Measurements from ENCODE around the gene TBX19. TPM values are rescaled to one million over a fixed set of nuclear protein-coding genes. Genes with fewer than 3 reads are reported as not detected.
"Not testable (repeated sequence)": the region's sequence is repeated elsewhere in the genome, so short reads cannot be mapped to it uniquely, and the experiment has no call there.

Gene TBX19
- total RNA-seq, 3 donors from 2014 or later = 1.6 to 7.8 (median 4.9) TPM

DNA sequence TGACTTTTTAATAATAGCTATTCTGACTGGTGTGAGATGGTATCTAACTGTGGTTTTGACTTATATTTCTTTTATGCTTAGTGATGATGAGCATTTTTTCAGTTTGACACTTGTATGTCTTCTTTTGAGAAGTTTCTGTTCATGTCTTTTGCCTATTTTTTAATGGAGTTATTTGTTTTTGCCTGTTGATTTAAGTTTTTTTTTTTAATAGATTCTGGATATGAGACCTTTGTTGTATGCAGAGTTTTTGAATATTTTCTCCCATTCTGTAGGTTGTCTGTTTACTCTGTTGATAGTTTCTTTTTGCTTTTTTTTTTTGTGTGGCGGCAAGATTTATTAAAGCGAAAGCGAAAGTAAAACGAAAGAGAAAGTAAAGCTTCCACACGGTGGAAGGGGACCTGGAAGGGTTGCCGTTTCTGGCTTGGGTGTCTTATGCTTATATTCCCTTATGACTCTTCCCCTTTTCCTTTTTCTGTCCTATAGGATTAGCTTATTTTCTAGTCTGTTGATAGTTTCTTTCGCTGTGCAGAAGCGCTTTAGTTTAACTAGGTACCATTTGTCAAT lies 67.6 kb downstream of the TBX19 start:
- H3K27me3 ChIP-seq = no peaks in the 10 kb centered on the region
- no peaks in the 10 kb centered on the region for H3K4me1 ChIP-seq
- no peaks in the 10 kb centered on the region for H3K9me3 ChIP-seq
- intact Hi-C loops (cut with DNase I; ENCODE audit: low total_unique reads) = no loop called here
- peak overlapping the region; percentile 31 to 57 (median 50) for H3K4me3 ChIP-seq
- no peak for TF ChIP-seq POLR2AphosphoS5 (IDR thresholded peaks at IDR 0.05)
- no peak for TF ChIP-seq CTCF (IDR thresholded peaks at IDR 0.05)
- no peak for TF ChIP-seq POLR2A (IDR thresholded peaks at IDR 0.05)
- no peak for DNase-seq (ENCODE audit: low spot score in 2 of 2)
- H3K36me3 ChIP-seq = no peaks in the 10 kb centered on the region
- no peak overlapping the region for H3K27ac ChIP-seq

- H3K27me3 ChIP-seq; DNase-seq (ENCODE audit: low spot score in 2 of 2); H3K4me3 ChIP-seq; H3K9me3 ChIP-seq; intact Hi-C loops (cut with DNase I; ENCODE audit: low total_unique reads); H3K4me1 ChIP-seq; H3K36me3 ChIP-seq; H3K27ac ChIP-seq: not testable (repeated sequence)
Measured at GRCh38 chr1:168354335-168355269, 73.9 kb downstream of the TBX19 start.

- DNase-seq (ENCODE audit: low spot score in 2 of 2) = no peak
- Histone ChIP-seq H3K9me3 (no peaks in the 10 kb centered on the region), H3K27ac (no peak overlapping the region), H3K36me3 (no peaks in the 10 kb centered on the region), H3K4me3 (no peak overlapping the region), H3K4me1 (no peaks in the 10 kb centered on the region), H3K27me3 (no peaks in the 10 kb centered on the region)
- intact Hi-C loops (cut with DNase I; ENCODE audit: low total_unique reads) = no loop called here
- TF ChIP-seq POLR2AphosphoS5 (IDR thresholded peaks at IDR 0.05) = no peak
- TF ChIP-seq CTCF (IDR thresholded peaks at IDR 0.05) = no peak
- no peak for TF ChIP-seq POLR2A (IDR thresholded peaks at IDR 0.05)
Measured at GRCh38 chr1:168360151-168361021, 79.7 kb downstream of the TBX19 start.

GRCh38 chr1:168361252-168361651 lies 80.6 kb downstream of the TBX19 start:
- Histone ChIP-seq H3K36me3 (no peaks in the 10 kb centered on the region), H3K9me3 (no peaks in the 10 kb centered on the region), H3K4me1 (no peaks in the 10 kb centered on the region), H3K4me3 (no peak overlapping the region), H3K27me3 (no peaks in the 10 kb centered on the region), H3K27ac (no peak overlapping the region)
- TF ChIP-seq CTCF (IDR thresholded peaks at IDR 0.05) = no peak
- TF ChIP-seq POLR2A (IDR thresholded peaks at IDR 0.05) = no peak
- TF ChIP-seq POLR2AphosphoS5 (IDR thresholded peaks at IDR 0.05) = no peak
- no peak for DNase-seq (ENCODE audit: low spot score in 2 of 2)
- intact Hi-C loops (cut with DNase I; ENCODE audit: low total_unique reads) = no loop called here

DNA sequence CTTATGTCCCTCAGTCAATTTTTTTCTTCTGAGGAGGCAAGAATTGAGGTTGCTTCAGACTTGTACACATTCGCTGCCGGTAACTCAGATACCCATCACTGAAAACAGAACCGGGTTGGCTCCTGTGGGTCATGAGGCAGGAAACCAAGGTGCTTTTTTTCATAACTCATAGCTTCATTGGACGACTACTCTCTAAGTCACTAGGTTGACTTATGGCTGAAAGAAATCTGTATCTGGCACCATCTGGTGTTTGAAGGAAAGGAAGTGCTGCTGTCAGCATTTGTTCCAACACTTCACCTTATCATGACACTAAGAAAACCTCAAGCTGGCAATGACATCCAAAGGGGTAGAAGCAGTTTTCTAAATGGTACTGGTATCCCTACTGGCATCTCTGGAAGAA lies 82.3 kb downstream of the TBX19 start:
- Histone ChIP-seq H3K4me3 (no peak overlapping the region), H3K27ac (no peak overlapping the region), H3K36me3 (no peaks in the 10 kb centered on the region), H3K27me3 (no peaks in the 10 kb centered on the region), H3K4me1 (no peaks in the 10 kb centered on the region), H3K9me3 (no peaks in the 10 kb centered on the region)
- TF ChIP-seq POLR2AphosphoS5 (IDR thresholded peaks at IDR 0.05) = no peak
- no peak for TF ChIP-seq CTCF (IDR thresholded peaks at IDR 0.05)
- TF ChIP-seq POLR2A (IDR thresholded peaks at IDR 0.05) = no peak
- no peak for DNase-seq (ENCODE audit: low spot score in 2 of 2)
- intact Hi-C loops (cut with DNase I; ENCODE audit: low total_unique reads) = no loop called here

Other genes with a start within 250 kb of the TBX19 start
- gene GPR161, start 143.9 kb upstream of the TBX19 start, total RNA-seq = 1 to 10 TPM; 2.8 to 5.6 (median 4.5) TPM
- gene TIPRL, start 101.9 kb upstream of the TBX19 start, total RNA-seq = 10 to 100 TPM; 18.0 to 24.9 (median 18.7) TPM
- gene SFT2D2, start 54.9 kb upstream of the TBX19 start, total RNA-seq = 10 to 100 TPM; 39.3 to 70.4 (median 42.2) TPM